Stimulated activated naive CD8-positive, alpha-beta T cell treated with anti-CD3 and anti-CD28 coated beads, Interleukin-15, Interleukin-2, amounts not matched to agents 100 U/mL and 50 U/mL, for 24 hours (primary cell): ENCODE results near the gene DTX4.

Experiments
- ATAC-seq: fragments of 150-1000 bp; cut with Tn5 transposase; one replicate; pipeline ENCODE4 v1.10.0; 2021
- DNase-seq: peaks from one replicate; pipeline ENCODE4 v3.0.0; 2021

The DTX4 gene

DNA sequence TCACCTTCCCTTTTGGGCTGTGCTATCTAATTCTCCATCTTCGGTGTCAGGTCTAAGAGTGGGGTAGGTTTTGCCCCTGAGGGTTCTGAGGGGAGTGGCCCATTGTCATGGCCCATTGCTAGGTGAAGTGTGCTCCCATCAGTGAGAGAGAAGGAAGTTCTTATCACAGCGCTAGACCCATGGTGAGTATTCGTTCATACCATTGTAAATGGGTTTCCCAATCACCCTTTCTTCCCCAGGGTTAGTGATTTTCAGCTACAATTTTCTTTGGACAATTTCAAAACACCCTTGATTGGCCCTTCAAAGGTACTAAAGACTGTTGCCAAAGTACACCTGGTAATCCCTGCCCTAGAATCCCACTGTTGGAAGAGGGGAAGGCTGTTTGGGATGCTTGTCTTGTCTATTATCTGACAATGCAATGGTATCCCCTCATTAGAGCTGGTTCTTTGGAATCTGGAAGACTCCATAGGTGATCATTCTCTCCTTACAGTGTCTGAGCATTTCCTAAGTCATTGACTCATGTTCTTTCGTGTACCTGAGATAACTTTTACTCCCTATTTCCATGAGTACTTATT is 20.6 kb downstream of the DTX4 start:
- DNase-seq (no peak), ATAC-seq (no peak)

DNA sequence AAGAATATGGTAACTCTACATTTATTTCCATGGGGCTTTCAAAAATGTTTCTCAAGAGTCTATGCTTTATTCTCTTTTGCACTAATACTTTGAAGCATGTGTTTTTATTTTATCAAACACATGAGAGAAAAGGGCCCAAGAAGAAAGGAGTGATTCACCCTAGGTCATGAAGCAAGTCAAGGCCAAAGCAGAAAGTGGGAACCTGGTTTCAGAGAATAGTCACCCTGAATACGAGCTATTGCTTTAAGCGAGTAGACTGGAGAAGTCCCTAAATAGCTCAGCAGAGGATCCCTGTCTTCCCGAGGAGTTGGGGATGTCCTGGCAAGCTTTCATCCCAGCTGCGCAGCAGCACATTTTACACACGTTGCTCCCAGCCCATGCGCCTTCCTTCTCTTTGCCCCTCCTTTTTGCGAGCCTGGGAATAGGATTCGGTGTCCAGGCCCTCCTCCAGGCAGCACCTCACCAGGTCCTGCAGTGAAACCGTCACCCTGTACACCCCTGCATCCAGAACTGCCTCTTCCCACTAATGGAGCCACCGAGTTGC is 21.7 kb downstream of the DTX4 start:
- DNase-seq (no peak), ATAC-seq (no peak)

DNA sequence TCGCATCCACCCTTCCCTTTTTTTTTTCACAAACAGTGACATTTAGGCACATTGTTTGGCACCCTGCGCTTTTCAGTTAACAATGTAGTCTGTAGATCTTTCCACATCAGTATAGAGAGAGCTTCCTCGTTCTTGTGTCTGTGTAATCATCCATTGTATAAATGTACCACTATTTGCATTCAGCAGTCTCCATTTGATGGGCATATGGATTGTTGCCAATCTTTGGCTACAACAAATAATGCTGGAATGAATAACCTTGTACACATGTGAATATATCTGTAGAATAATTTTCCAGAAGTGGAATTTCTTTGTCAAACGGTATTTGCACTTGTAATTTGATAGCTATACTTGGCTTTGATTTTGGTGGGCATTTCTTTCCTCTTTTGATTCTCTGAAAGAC is 23.7 kb downstream of the DTX4 start:
- no peak for ATAC-seq
- no peak for DNase-seq

DNA sequence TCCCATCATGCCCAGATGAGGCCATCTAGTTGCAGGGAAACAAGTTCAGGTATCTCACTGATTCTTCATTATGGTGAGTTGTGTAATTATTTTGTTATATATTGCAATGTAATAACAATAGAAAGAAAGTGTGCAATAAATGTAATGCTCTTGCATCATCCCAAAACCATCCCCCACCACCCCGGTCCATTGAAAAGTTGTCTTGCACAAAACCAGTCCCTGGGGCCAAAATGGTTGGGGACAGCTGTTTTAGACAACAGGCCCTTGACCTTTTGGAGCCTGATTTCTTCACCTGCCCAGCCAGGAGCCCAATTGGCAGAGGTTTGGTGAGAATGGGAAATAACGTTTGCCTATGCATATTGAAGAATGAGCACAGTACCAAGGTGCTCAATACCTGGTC is 24.8 kb downstream of the DTX4 start:
- no peak for DNase-seq
- ATAC-seq: no peak

DNA sequence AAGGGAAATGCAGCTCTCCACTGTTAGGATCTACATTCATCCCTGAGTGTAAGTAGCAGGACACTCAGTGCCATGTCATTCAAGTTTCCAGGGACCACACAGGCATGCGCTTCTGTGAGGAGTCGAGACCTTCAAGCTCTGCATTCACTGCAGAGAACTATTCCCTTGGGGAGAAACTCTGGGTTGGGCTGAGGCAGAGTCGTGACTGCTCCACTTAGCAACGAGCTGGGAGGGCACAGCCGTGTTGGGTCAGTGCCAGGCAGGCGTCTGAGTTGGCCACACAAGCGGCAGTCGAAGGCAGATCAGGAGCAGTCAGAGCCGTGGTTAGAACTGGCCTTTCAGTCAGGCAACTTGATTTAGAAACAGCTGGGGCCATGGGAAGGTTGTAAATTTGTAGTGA is 26.1 kb downstream of the DTX4 start:
- ATAC-seq: no peak
- no peak for DNase-seq

DNA sequence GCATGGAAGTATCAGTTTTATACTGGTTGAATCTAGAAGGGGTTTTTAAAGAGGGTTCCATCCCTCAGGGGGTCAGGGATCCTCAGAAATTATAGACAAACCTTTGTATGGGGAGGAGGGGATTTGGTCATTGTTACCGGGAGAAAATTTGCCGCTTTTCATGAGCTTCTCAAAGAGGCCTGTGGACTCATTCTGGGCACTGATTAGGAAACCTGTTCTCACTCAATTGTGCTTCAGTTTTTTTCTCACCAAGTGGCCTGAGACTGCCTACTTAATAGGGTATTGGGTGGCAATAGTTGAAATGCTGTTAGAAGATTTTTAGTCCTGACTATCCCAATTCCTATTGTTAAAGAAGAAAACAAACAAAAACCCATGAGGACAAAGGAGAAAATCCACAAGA is 26.8 kb downstream of the DTX4 start:
- no peak for ATAC-seq
- no peak for DNase-seq

DNA sequence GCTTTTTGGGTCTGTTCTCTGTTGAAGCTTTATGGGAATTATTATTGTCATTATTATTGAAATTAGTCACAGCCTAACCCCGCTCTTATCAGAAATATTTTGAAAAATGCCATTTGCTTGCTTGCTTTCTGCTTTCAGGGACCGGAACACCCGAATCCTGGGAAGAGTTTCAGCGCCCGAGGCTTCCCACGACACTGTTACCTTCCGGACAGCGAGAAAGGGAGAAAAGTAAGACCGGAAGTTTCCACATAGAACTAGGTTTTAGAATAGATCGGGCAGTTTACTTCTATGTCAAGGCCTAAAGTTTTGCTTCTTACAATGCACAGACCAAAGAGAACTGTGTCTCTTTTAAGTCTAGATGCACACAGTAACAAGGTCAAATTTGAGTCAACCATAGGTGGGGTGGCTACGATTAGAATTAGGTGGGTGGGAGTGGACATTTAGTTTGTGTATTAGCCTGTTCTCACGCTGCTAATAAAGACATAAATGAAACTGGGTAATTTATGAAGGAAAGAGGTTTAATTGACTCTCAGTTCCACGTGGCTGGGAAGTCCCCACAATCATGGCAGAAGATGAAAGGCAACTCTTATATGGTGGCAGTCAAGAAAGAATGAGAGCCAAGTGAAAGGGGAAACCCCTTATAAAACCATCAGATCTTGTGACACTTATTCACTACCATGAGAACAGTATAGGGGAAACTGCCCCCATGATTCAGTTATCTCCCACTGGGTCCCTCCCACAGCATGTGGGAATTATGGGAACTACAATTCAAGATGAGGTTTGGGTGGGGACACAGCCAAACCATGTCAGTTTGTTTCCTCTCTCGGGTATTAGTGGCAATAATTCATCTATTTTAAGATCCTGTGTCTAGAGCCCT is 27.9 kb downstream of the DTX4 start:
- ATAC-seq (peak; percentile 75), DNase-seq (peak; percentile 47)

DNA sequence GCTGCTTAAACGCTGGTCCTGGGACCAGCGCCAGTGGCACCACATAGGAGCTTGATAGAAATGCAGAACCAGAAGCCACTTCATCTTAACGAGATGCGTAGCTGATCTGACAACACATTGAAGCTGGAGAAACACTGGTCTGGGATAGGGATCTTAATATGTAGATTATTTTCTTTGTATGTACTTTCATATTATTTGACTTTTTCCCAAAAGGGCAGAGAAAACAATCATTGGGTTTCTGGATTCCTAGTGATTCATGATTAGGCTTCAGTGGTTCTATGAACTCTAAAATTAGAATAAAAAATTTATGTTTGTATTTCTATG is 28.5 kb downstream of the DTX4 start:
- DNase-seq (no peak), ATAC-seq (peak; percentile 55)

DNA sequence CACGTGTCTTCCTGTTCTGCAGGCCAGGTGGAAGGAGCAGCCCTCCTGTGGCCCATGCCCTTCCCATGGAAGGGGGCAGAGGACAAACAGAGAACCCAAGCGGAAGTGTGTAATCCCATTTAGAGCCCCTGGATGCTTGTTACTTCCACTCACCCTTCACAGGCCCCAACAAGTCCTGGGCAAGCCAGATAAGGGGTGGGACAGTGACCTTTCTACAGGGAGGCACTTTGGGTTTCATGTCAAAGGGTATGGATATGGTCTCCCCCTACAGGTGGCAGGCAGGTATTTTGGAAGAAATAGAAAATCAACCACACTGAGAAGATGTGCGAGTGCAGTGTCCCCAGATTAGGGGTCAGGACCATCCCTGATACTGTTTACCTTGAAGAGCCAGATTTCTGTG is 29.4 kb downstream of the DTX4 start:
- no peak for ATAC-seq
- no peak for DNase-seq

DNA sequence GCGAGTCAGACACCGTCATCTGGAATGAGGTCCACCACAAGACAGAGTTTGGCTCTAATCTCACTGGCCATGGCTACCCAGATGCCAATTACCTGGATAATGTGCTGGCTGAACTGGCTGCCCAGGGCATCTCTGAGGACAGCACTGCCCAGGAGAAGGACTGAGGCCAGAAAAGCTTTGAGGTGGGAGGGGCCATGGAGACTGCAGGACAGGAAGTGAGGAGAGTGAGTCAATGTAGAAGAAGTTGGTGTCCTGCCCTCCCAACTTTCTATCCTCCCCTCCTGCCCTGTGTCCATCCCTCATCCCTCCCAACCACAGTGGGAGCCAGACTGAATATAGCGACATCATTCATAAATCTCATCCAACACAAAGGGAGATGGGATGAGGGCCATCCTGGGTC is 32.8 kb downstream of the DTX4 start:
- ATAC-seq: no peak

DNA sequence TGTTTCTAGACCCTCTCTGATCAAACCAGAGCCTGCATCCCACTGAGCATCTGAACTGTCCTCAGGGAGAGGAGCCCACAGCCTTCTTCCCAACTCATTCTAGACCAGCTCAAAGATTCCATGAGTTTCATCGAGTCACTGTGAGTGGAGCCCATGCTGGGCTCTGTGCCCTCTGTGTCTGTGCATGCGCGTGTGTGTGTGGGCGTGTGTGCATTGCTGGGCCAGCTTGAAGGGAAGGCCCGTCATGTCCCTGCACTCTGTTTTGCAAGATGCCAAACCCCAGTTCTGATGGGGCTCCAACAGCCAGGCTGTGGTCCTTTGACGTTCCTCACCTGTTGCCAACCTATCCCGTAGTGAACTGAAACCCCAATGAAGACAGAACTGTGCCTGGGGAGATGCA is 33.7 kb downstream of the DTX4 start:
- DNase-seq: no peak
- no peak for ATAC-seq

More for the DNA sequence above, 32.8 kb downstream of the DTX4 start:
- no peak for DNase-seq

DNA sequence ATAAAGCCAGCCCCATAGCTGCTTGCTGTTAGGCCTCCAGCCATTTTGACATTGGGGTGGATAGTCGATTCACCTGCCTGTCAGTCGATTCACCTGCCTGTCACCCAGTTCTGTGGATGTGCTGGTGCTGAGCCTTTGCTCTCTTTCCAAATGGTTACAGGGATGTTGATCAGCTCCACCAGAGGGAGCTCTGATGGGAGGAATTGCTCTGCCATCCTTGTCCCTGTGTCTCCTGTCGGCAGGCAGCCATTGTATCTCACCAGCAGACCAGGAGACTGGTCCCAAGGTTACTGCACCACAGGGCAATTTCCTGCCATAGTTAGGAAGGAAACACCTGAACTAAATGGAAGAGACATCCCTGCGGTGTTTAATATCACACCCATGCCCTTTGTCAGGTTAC is 34.7 kb downstream of the DTX4 start:
- DNase-seq (peak; percentile 33), ATAC-seq (no peak)

DNA sequence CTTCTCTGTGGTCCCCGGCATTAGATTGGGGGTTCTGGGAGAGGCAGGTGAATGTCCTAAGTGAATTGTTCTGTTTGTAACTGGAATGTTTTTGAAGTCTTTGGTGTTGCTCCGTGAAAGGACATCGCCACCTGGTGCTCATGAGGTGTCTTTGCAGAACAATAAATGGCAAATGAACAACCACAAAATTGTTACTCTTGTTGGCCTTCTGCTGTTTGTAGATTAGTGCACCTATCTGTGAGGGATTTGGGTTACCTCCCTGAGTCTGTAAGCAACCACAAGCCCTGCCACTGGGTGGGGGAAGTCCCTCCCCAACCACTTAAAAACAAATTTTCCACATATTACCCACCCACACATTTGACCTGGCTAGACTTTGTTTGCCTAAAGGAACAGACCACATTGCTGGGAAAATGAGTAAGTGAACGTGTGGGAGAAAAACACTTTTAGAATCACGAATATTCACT is 36.1 kb downstream of the DTX4 start:
- DNase-seq: peak; percentile 56
- peak; percentile 63 for ATAC-seq

DNA sequence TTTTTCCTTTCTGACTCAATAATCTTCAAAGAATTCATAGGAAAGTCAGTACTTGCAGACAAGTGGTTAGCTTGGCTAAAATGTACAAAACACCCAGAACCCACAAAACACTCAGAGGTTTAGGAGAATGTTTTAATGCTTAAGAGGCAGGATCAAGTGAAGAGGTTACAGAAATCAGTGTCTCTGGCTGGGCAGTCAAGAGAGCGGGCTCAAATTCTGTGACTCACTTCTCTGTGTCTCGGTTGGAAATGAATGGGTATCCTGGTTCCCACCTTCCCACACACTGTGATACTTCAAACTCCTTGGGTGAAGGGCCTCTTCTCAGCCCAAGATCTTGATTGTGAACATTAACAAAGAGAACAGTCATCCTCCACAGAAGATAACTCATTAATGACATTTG is 37.0 kb downstream of the DTX4 start:
- ATAC-seq (peak; percentile 77), DNase-seq (no peak)

DNA sequence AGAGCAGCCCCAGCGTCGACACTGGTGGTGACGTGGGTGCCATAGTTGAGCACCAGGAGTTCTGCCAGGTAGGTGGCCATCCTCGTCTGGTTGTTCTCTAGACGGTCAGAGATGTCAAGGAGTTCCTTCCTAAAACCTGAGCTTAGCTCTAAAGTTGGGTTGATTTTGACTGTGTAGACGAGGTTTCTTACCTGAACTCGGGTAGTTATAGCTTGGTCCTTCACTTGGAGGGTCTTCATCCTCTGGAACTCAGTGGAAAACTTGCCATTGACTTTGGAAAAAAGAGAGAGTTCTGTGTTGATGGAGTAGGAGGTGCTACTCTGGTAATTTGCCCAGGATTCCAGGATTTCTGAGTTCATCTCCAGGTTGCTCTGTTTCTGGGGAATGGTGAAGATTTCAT is 40.3 kb downstream of the DTX4 start:
- no peak for DNase-seq
- no peak for ATAC-seq

DNA sequence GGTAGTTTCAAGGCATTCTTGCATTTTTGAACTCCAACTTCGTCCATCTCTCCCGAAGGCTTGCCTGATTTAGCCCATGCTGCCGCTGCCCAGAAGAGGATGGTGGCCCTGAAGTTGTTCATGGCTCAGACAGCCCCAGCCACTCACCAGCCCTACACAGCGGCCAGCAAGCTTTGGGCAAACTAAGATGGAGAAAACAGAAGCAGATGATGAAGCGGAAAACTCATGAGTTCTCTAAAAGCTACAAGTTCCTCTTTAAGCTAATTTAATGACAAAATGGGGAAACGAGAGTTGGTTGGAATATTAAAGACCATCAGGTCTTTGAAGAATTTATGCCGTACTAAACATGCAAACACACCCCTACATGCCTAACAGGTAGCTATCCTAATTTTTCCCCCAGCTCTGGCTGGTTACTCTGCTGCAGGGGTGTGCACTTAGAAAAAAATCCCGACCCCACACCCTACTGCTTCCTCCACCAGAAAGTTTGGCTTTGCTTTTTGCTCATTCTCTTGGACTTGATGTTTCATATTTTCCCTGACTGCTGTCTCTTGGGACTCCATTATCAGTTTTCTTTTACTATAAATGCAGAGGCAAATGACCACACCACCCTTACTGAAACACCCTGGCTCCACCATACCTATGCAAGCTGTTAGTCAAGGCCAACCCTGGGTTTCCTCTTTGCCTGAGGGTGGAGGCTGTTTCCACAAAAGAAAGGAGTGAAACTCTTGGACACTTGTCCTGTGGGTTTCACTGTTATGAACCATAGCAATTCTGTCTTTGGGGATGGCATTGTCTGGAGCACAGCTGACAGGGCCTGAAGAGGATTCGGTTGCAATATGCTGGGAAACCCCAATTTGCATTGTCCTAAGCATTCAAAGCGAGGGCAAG is 41.1 kb downstream of the DTX4 start, which contains the start of gene MPEG1:
Gene MPEG1, minus strand, starts transcription at position 184 of the 888 bp plus-strand sequence. Its CDS starts 62 bp downstream, at position 122.
- DNase-seq (no peak), ATAC-seq (no peak)

DNA sequence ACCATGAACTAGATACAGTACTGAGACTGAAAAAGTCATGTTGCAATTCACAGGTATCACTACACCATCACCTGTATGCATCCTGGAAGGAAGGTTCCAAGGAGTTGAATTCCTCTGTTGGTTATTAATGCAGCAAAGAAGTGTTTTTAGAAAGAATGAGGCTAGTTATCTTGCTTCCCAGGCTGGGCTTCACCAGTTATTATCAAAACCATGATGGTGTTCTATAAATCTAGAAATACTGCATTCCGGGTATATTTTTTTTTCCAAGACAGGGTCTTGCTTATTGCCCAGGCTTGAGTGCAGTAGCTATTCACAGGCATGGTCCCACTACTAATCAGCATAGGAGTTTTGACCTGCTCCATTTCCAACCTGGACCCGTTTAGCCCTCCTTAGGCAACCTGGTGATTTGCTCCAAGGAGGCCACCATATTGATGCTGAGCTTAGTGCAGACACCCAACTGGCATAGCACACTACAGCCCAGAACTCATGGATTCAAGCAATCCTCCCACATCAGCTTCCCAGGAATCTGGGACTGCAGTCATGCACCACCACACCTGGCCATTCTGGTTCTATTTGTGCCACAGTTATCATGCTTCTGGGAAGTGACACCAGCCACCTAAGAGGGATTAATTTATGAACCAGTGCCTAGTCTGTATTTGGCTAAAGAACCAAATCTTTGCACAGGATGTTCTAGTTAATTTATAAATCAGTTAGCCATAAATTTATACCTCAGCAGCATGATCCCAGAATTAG is 42.4 kb downstream of the DTX4 start:
- DNase-seq (no peak), ATAC-seq (no peak)

DNA sequence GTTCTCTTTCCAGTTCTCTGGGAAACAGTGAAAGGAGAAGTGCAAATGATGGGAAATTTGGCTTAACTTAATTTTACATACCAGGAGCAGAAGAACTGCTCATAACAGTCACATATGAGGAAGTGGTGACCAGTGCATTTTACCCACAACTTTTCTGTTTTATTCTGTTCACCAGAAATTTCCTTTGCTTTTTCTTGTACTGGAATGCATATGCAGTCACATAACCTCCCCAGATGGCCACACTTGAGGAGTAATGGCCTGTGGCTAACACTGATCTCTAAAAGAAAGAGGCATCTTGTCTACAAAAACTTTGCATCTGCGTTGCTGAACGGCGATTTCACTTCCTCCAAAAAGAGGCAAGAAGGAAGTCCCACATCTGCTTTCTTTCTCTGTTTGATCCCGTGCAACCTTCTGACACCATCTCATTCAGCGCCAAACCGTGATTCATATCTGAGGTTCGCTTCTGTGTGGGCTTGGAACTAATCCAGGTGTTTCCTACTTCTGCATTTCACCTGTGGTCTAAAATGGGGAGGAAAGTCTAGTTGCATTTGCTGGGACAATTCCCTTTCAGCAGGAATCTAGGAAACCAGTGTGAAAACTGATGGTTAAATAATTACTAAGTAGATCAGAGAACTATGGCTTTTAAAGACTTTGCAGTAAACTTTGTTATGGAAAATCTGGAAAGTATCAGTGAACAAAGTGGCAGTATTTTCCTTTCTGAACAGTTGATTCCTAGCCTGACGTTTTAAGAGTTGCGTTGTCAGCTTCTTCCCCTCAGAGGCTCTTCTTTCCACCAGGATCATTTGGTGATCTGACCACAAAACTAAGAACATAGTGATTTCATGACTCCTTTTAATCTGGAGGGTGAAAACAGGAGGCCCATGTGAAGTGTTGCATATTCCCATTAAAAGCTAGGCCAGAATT is 45.0 kb downstream of the DTX4 start:
- no peak for DNase-seq

DNA sequence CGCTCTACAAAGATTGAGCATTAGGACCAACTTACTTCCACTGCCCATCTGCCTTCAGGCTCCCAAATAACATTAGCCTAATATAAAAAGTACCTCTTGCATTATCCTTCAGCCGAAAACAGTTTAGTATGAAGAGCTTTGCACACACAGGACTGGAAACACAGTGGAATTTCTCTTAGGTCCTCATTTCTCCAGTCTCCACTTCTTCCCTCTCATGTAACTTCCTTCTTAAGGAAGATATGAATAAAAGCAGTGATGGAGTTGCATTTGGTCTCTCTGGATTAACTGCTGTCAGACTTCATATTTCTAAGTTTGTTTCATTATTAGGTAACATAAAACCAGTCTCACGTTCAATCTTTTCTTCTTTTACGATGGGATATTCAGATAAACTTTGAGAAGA is 46.4 kb downstream of the DTX4 start:
- no peak for ATAC-seq
- no peak for DNase-seq

More for the DNA sequence above, 45.0 kb downstream of the DTX4 start:
- peak; percentile 57 for ATAC-seq

DNA sequence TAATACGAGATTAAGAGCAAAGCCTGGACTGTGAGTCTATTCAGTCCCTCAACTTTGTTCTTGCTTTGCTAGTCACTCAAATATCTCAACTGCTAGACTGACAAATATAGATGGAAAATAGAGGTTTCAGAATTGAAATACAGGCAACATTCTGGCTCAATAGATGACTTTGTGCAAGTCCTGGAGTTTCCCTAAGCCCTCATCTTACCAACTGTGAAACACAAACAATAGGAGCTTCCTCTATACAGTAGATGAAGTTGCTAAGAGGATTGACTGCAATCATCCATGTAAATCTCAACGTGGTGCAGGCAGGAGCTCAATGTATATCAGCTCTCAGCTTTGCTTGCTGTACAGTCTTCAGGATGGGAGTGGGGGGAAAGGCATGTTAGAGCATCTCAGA is 47.0 kb downstream of the DTX4 start:
- ATAC-seq: peak; percentile 33
- DNase-seq: no peak

DNA sequence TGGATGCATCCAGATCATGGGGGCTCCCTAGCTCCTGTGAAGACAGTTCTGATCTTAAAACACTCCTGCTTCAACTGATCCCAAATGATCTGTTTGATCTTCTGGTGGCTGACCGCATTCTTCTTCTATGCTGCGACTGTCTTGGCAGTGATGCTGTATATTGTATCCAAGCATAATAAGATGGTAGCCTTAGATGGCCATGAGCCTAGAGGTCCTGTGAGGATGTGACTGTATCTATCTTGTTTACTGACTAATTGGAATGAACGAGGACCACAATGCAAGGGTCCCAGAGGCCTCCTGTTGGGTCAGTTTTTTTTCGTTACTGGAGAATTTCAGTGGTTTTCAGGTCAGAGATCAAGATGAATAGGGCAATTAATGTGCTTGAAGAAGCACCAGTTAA is 47.9 kb downstream of the DTX4 start:
- DNase-seq (no peak), ATAC-seq (no peak)
